Activated naive CD8-positive, alpha-beta T cell treated with anti-CD3 and anti-CD28 coated beads for 36 hours (primary cell): ENCODE data around the gene SEC22A. TPM values are rescaled to one million over a fixed set of nuclear protein-coding genes. Genes with fewer than 3 reads are reported as not detected.
A peak's percentile ranks its signal among the peaks of the same experiment; 100 is the strongest.

ENCODE experiments used
- DNase-seq: peaks from one replicate; pipeline ENCODE4 v3.0.0; 2021
- H3K27ac Mint-ChIP-seq: one replicate; pipeline ENCODE4 v1.8.0; 2022; ENCODE audit warnings: mild to moderate bottlenecking, moderate library complexity, mixed read lengths
- H3K27me3 Mint-ChIP-seq: one replicate; pipeline ENCODE4 v1.8.0; 2022; ENCODE audit warnings: mild to moderate bottlenecking, mixed read lengths
- H3K36me3 Mint-ChIP-seq: one replicate; pipeline ENCODE4 v1.8.0; 2021; ENCODE audit warnings: mild to moderate bottlenecking, mixed read lengths
- H3K4me1 Mint-ChIP-seq: one replicate; pipeline ENCODE4 v1.8.0; 2021; ENCODE audit warnings: mixed read lengths
- H3K4me3 Mint-ChIP-seq: one replicate; pipeline ENCODE4 v1.8.0; 2022; ENCODE audit warnings: mild to moderate bottlenecking, moderate library complexity, mixed read lengths
- H3K9me3 Mint-ChIP-seq: one replicate; pipeline ENCODE4 v1.8.0; 2022; ENCODE audit warnings: mixed read lengths
- total RNA-seq, 2 experiments: library from RNA; stranded (reverse); gene quantifications; one replicate each; pipeline ENCODE4 v1.2.3, GENCODE V29; 2021

The SEC22A gene
- total RNA-seq, 2 experiments from 2014 or later = 13.7 to 17.8 TPM

GRCh38 chr3:123271466-123272159 lies 69.9 kb downstream of the SEC22A start:
- Mint-ChIP-seq H3K27me3 (no peaks in the 10 kb centered on the region), H3K27ac (peak overlapping the region; percentile 42), H3K36me3 (peaks cover 18% of the 10 kb centered on the region), H3K4me3 (no peak overlapping the region), H3K4me1 (peaks cover 6% of the 10 kb centered on the region), H3K9me3 (no peaks in the 10 kb centered on the region)
- no peak for DNase-seq

- Mint-ChIP-seq H3K4me1 (peaks cover 6% of the 10 kb centered on the region), H3K27me3 (no peaks in the 10 kb centered on the region), H3K36me3 (peaks cover 10% of the 10 kb centered on the region), H3K27ac (no peak overlapping the region), H3K9me3 (no peaks in the 10 kb centered on the region), H3K4me3 (no peak overlapping the region)
- DNase-seq = no peak
These were observed 70.8 kb downstream of the SEC22A start for GRCh38 chr3:123272547-123272946.

- H3K27me3 Mint-ChIP-seq = no peaks in the 10 kb centered on the region
- H3K9me3 Mint-ChIP-seq = no peaks in the 10 kb centered on the region
- H3K36me3 Mint-ChIP-seq = peaks cover 12% of the 10 kb centered on the region
- H3K4me1 Mint-ChIP-seq = peaks cover 6% of the 10 kb centered on the region
- H3K4me3 Mint-ChIP-seq = no peak overlapping the region
- no peak for DNase-seq
- no peak overlapping the region for H3K27ac Mint-ChIP-seq
These were observed 73.9 kb downstream of the SEC22A start for GRCh38 chr3:123275691-123276090.

GRCh38 chr3:123276346-123277006 lies 74.7 kb downstream of the SEC22A start:
- H3K9me3 Mint-ChIP-seq = no peaks in the 10 kb centered on the region
- H3K4me1 Mint-ChIP-seq = peaks cover 6% of the 10 kb centered on the region
- no peaks in the 10 kb centered on the region for H3K27me3 Mint-ChIP-seq
- no peak overlapping the region for H3K4me3 Mint-ChIP-seq
- no peak for DNase-seq
- no peak overlapping the region for H3K27ac Mint-ChIP-seq
- peaks cover 12% of the 10 kb centered on the region for H3K36me3 Mint-ChIP-seq

- DNase-seq = no peak
- H3K36me3 Mint-ChIP-seq = peaks cover 8% of the 10 kb centered on the region
- no peaks in the 10 kb centered on the region for H3K4me1 Mint-ChIP-seq
- H3K4me3 Mint-ChIP-seq = no peak overlapping the region
- H3K9me3 Mint-ChIP-seq = no peaks in the 10 kb centered on the region
- no peaks in the 10 kb centered on the region for H3K27me3 Mint-ChIP-seq
- H3K27ac Mint-ChIP-seq = no peak overlapping the region
These were observed 75.4 kb downstream of the SEC22A start for GRCh38 chr3:123277106-123277505.

- Mint-ChIP-seq H3K27ac (no peak overlapping the region), H3K9me3 (no peaks in the 10 kb centered on the region), H3K36me3 (peaks cover 3% of the 10 kb centered on the region), H3K4me3 (no peak overlapping the region), H3K27me3 (no peaks in the 10 kb centered on the region), H3K4me1 (no peaks in the 10 kb centered on the region)
- no peak for DNase-seq
These were observed 76.7 kb downstream of the SEC22A start for GRCh38 chr3:123278446-123278845.

- no peaks in the 10 kb centered on the region for H3K27me3 Mint-ChIP-seq
- no peaks in the 10 kb centered on the region for H3K9me3 Mint-ChIP-seq
- no peak overlapping the region for H3K27ac Mint-ChIP-seq
These were observed 77.4 kb downstream of the SEC22A start for GRCh38 chr3:123279121-123279520.

GRCh38 chr3:123281406-123281805 lies 79.7 kb downstream of the SEC22A start:
- Mint-ChIP-seq H3K36me3 (peaks cover 3% of the 10 kb centered on the region), H3K27ac (no peak overlapping the region), H3K27me3 (no peaks in the 10 kb centered on the region), H3K4me3 (no peak overlapping the region), H3K4me1 (no peaks in the 10 kb centered on the region), H3K9me3 (no peaks in the 10 kb centered on the region)
- no peak for DNase-seq

More at GRCh38 chr3:123279121-123279520, 77.4 kb downstream of the SEC22A start:
- Mint-ChIP-seq H3K36me3 (peaks cover 3% of the 10 kb centered on the region), H3K4me3 (no peak overlapping the region), H3K4me1 (no peaks in the 10 kb centered on the region)
- no peak for DNase-seq

GRCh38 chr3:123281929-123282328 lies 80.2 kb downstream of the SEC22A start:
- no peak for DNase-seq
- Mint-ChIP-seq H3K4me1 (no peaks in the 10 kb centered on the region), H3K9me3 (no peaks in the 10 kb centered on the region), H3K27me3 (no peaks in the 10 kb centered on the region), H3K36me3 (peaks cover 3% of the 10 kb centered on the region), H3K27ac (no peak overlapping the region), H3K4me3 (no peak overlapping the region)

- Mint-ChIP-seq H3K36me3 (peaks cover 3% of the 10 kb centered on the region), H3K4me1 (no peaks in the 10 kb centered on the region), H3K9me3 (no peaks in the 10 kb centered on the region), H3K4me3 (no peak overlapping the region), H3K27ac (no peak overlapping the region), H3K27me3 (no peaks in the 10 kb centered on the region)
- DNase-seq = no peak
These were observed 80.7 kb downstream of the SEC22A start for GRCh38 chr3:123282461-123282860.

- H3K36me3 Mint-ChIP-seq = peaks cover 3% of the 10 kb centered on the region
- no peaks in the 10 kb centered on the region for H3K9me3 Mint-ChIP-seq
- H3K27ac Mint-ChIP-seq = no peak overlapping the region
- H3K4me3 Mint-ChIP-seq = no peak overlapping the region
- H3K4me1 Mint-ChIP-seq = no peaks in the 10 kb centered on the region
- no peaks in the 10 kb centered on the region for H3K27me3 Mint-ChIP-seq
- DNase-seq = no peak
These were observed 81.3 kb downstream of the SEC22A start for GRCh38 chr3:123283074-123283473.

GRCh38 chr3:123283657-123284398 lies 82.1 kb downstream of the SEC22A start:
- no peak overlapping the region for H3K4me3 Mint-ChIP-seq
- peaks cover 3% of the 10 kb centered on the region for H3K36me3 Mint-ChIP-seq
- H3K9me3 Mint-ChIP-seq = no peaks in the 10 kb centered on the region
- no peak for DNase-seq
- no peak overlapping the region for H3K27ac Mint-ChIP-seq
- no peaks in the 10 kb centered on the region for H3K27me3 Mint-ChIP-seq
- H3K4me1 Mint-ChIP-seq = no peaks in the 10 kb centered on the region

- H3K4me3 Mint-ChIP-seq = no peak overlapping the region
- no peaks in the 10 kb centered on the region for H3K4me1 Mint-ChIP-seq
- no peak for DNase-seq
- no peaks in the 10 kb centered on the region for H3K27me3 Mint-ChIP-seq
- H3K27ac Mint-ChIP-seq = no peak overlapping the region
- H3K36me3 Mint-ChIP-seq = peaks cover 3% of the 10 kb centered on the region
- H3K9me3 Mint-ChIP-seq = no peaks in the 10 kb centered on the region
These were observed 82.8 kb downstream of the SEC22A start for GRCh38 chr3:123284399-123285010.

- Mint-ChIP-seq H3K4me3 (no peak overlapping the region), H3K4me1 (no peaks in the 10 kb centered on the region), H3K27me3 (no peaks in the 10 kb centered on the region), H3K27ac (no peak overlapping the region), H3K36me3 (peaks cover 3% of the 10 kb centered on the region), H3K9me3 (no peaks in the 10 kb centered on the region)
- no peak for DNase-seq
These were observed 83.3 kb downstream of the SEC22A start for GRCh38 chr3:123285066-123285465.

- Mint-ChIP-seq H3K36me3 (peaks cover 1% of the 10 kb centered on the region), H3K4me3 (no peak overlapping the region), H3K9me3 (no peaks in the 10 kb centered on the region), H3K27ac (no peak overlapping the region), H3K27me3 (no peaks in the 10 kb centered on the region), H3K4me1 (no peaks in the 10 kb centered on the region)
- no peak for DNase-seq
These were observed 83.7 kb downstream of the SEC22A start for GRCh38 chr3:123285479-123285878.
